IPS-18c (cell line): ENCODE data around the gene PHACTR3.

ENCODE experiments used
- H3K4me3 ChIP-seq: 2 replicates; pipeline ENCODE4 v1.7.0; 2013; ENCODE audit warnings: low read depth, mild to moderate bottlenecking, low read length, moderate library complexity; ENCODE audit not compliant: insufficient read depth
- H3K9me3 ChIP-seq: one replicate; pipeline ENCODE4 v1.6.1; 2013; ENCODE audit warnings: mild to moderate bottlenecking, low read length, moderate library complexity; ENCODE audit not compliant: control insufficient read depth, insufficient read depth

PHACTR3 gene

GRCh38 chr20:59720013-59720412 lies 115.7 kb downstream of the PHACTR3 start:
- no peaks in the 10 kb centered on the region for H3K9me3 ChIP-seq
- H3K4me3 ChIP-seq = no peak overlapping the region

- Histone ChIP-seq H3K4me3 (no peak overlapping the region), H3K9me3 (no peaks in the 10 kb centered on the region)
Observed at GRCh38 chr20:59721386-59721785, 117.0 kb downstream of the PHACTR3 start.

- Histone ChIP-seq H3K4me3 (no peak overlapping the region), H3K9me3 (no peaks in the 10 kb centered on the region)
Observed at GRCh38 chr20:59723108-59723500, 118.8 kb downstream of the PHACTR3 start.

- Histone ChIP-seq H3K4me3 (no peak overlapping the region), H3K9me3 (no peaks in the 10 kb centered on the region)
Observed at GRCh38 chr20:59723607-59724456, 119.5 kb downstream of the PHACTR3 start.

- no peaks in the 10 kb centered on the region for H3K9me3 ChIP-seq
- no peak overlapping the region for H3K4me3 ChIP-seq
Observed at GRCh38 chr20:59724457-59725366, 120.4 kb downstream of the PHACTR3 start.

GRCh38 chr20:59725476-59726280 lies 121.3 kb downstream of the PHACTR3 start:
- H3K4me3 ChIP-seq = no peak overlapping the region
- H3K9me3 ChIP-seq = no peaks in the 10 kb centered on the region

GRCh38 chr20:59726281-59726595 lies 121.9 kb downstream of the PHACTR3 start:
- Histone ChIP-seq H3K9me3 (no peaks in the 10 kb centered on the region), H3K4me3 (no peak overlapping the region)

- no peak overlapping the region for H3K4me3 ChIP-seq
- H3K9me3 ChIP-seq = no peaks in the 10 kb centered on the region
Observed at GRCh38 chr20:59728722-59729430, 124.5 kb downstream of the PHACTR3 start.

GRCh38 chr20:59729506-59729905 lies 125.2 kb downstream of the PHACTR3 start:
- H3K9me3 ChIP-seq = no peaks in the 10 kb centered on the region

GRCh38 chr20:59730722-59731121 lies 126.4 kb downstream of the PHACTR3 start:
- no peak overlapping the region for H3K4me3 ChIP-seq
- no peaks in the 10 kb centered on the region for H3K9me3 ChIP-seq

More at GRCh38 chr20:59729506-59729905, 125.2 kb downstream of the PHACTR3 start:
- H3K4me3 ChIP-seq = no peak overlapping the region

- no peaks in the 10 kb centered on the region for H3K9me3 ChIP-seq
- H3K4me3 ChIP-seq = no peak overlapping the region
Observed at GRCh38 chr20:59731376-59731775, 127.0 kb downstream of the PHACTR3 start.

- Histone ChIP-seq H3K9me3 (no peaks in the 10 kb centered on the region), H3K4me3 (no peak overlapping the region)
Observed at GRCh38 chr20:59733351-59733750, 129.0 kb downstream of the PHACTR3 start.

- Histone ChIP-seq H3K9me3 (no peaks in the 10 kb centered on the region), H3K4me3 (no peak overlapping the region)
Observed at GRCh38 chr20:59735486-59735885, 131.1 kb downstream of the PHACTR3 start.

GRCh38 chr20:59735917-59736316 lies 131.6 kb downstream of the PHACTR3 start:
- H3K4me3 ChIP-seq = no peak overlapping the region
- H3K9me3 ChIP-seq = no peaks in the 10 kb centered on the region

- Histone ChIP-seq H3K9me3 (no peaks in the 10 kb centered on the region), H3K4me3 (no peak overlapping the region)
Observed at GRCh38 chr20:59736366-59736765, 132.0 kb downstream of the PHACTR3 start.

- Histone ChIP-seq H3K4me3 (no peak overlapping the region), H3K9me3 (no peaks in the 10 kb centered on the region)
Observed at GRCh38 chr20:59737073-59737666, 132.8 kb downstream of the PHACTR3 start.
